ENCODE data around the gene SLC39A9. TPM values are rescaled to one million over a fixed set of nuclear protein-coding genes. Genes with fewer than 3 reads are reported as not detected.

SLC39A9 gene, protein sequence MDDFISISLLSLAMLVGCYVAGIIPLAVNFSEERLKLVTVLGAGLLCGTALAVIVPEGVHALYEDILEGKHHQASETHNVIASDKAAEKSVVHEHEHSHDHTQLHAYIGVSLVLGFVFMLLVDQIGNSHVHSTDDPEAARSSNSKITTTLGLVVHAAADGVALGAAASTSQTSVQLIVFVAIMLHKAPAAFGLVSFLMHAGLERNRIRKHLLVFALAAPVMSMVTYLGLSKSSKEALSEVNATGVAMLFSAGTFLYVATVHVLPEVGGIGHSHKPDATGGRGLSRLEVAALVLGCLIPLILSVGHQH
- total RNA-seq (2014; rRNA removed) (74.9 and 80.8 TPM in 2 replicates), Bru-seq, nascent RNA (percentile 95 among the genes with signal in this experiment), BruChase-seq, experiment 1, labeled RNA remaining after a 6-hour chase (percentile 96 among the genes with signal in this experiment), BruChase-seq, experiment 2, labeled RNA remaining after a 2-hour chase (percentile 95 among the genes with signal in this experiment)
- long read RNA-seq, full-length matches to known transcripts: 98 of 168 reads
- long read RNA-seq, partial matches to known transcripts: 14 of 168 reads
- long read RNA-seq, other reads (novel, unspliced or antisense): 56 of 168 reads

DNA sequence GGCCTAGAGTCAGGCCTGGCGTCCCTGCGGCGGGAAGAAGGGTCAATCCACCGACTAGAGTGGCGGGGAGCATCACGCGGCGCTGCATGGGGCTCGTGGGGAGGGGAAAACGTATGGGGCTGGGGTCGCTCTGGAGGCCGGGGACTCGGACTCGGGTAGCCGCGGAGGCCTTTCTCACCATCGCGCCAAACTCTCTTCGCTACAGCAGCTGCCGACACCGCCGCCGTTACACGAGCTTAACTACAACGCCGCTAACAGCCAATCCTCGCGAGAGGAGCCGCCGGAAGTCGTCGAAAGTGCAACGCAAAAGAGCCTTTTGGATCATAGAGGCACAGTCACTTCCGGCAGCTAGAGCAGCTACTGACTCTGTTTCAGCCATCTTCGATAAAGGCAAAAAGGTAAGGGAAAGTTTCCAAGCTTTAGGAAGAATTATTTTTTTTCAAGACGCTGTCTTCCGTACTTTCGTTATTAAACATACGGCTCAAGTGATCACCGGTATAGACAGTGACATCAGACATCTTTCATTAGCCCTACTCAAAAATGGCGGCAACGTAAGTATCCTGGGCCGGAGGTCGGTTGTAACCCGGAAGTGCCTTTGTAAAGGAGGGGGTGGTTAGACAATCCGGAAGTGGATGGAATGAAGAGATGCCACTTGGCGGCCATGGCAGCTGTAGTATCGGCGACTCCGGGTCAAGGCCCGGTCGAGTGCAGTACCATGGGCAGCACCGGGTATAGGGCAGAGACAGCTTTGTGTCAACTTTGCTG lies at the start of gene SLC39A9, which contains the start of gene ERH:
SLC39A9 (plus strand) TSS at position 640 of the 765 bp plus-strand sequence. CDS start 678 bp downstream, outside the sequence.
ERH (minus strand) TSS at position 247 of the 765 bp plus-strand sequence; CDS start at position 181, 66 bp downstream.
- Histone ChIP-seq H3K9me3 (ENCODE audit: low read length) (no peaks in the 10 kb centered on the region), H3K9me2 (replicated peaks; ENCODE audit: low read length) (no peaks in the 10 kb centered on the region), H4K20me1 (ENCODE audit: low read length) (peaks cover 59% of the 10 kb centered on the region), H3K27me3 (ENCODE audit: low read length) (no peaks in the 10 kb centered on the region), H3K36me3 (ENCODE audit: low read depth, low read length) (peaks cover 30% of the 10 kb centered on the region), H3F3A (ENCODE audit: low read length, unreplicated experiment) (no peaks in the 10 kb centered on the region), H3K4me1 (ENCODE audit: insufficient read depth, low read length) (peaks cover 34% of the 10 kb centered on the region), H3K4me3 (ENCODE audit: low read length) (peak within 1 kb of the TSS; percentile 91), H3K9ac (ENCODE audit: low read length) (peak within 1 kb of the TSS; percentile 98), H3K4me2 (ENCODE audit: low read length) (peak within 1 kb of the TSS; percentile 91), H2AFZ (ENCODE audit: low read length) (peak within 1 kb of the TSS; percentile 90), H3K79me2 (ENCODE audit: low read length) (peaks cover 98% of the 10 kb centered on the region), H3K27ac (ENCODE audit: low read length) (peak within 1 kb of the TSS; percentile 84)
- intact Hi-C loops (cut with micrococcal nuclease): loop anchor here (1.0 to 5.0 kb wide), 7 partner anchors 27 to 419 kb away; partner anchors contain the start of genes ACTN1, CCDC177, DCAF5 and EXD2
- peak; percentile 86 for ATAC-seq
- ChIA-PET POLR2A (ENCODE audit: unreplicated experiment) (interaction anchor here (0.6 to 1.1 kb wide), 8 partner anchors 11 to 418 kb away, joined by 3 to 10 read pairs (median 4); no protein-coding TSS in a partner anchor), CTCF (interaction anchor here (0.6 to 1.0 kb wide), 3 partner anchors 62 to 141 kb away, joined by 3 to 6 read pairs (median 3); no protein-coding TSS in a partner anchor)
- peak; percentile 98 for DNase-seq
- BruUV-seq (replicated peaks): no TSS peak
- TF ChIP-seq, protein P1, sequence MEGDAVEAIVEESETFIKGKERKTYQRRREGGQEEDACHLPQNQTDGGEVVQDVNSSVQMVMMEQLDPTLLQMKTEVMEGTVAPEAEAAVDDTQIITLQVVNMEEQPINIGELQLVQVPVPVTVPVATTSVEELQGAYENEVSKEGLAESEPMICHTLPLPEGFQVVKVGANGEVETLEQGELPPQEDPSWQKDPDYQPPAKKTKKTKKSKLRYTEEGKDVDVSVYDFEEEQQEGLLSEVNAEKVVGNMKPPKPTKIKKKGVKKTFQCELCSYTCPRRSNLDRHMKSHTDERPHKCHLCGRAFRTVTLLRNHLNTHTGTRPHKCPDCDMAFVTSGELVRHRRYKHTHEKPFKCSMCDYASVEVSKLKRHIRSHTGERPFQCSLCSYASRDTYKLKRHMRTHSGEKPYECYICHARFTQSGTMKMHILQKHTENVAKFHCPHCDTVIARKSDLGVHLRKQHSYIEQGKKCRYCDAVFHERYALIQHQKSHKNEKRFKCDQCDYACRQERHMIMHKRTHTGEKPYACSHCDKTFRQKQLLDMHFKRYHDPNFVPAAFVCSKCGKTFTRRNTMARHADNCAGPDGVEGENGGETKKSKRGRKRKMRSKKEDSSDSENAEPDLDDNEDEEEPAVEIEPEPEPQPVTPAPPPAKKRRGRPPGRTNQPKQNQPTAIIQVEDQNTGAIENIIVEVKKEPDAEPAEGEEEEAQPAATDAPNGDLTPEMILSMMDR (conservative IDR thresholded peaks at IDR 0.05; ENCODE audit: low read depth, low read length): no peak
- TF ChIP-seq EZH2 (IDR thresholded peaks at IDR 0.05; ENCODE audit: low read length, unreplicated experiment): no peak
- no peak for TF ChIP-seq EZH2phosphoT487 (IDR thresholded peaks at IDR 0.05; ENCODE audit: borderline replicate concordance, low read length)

DNA sequence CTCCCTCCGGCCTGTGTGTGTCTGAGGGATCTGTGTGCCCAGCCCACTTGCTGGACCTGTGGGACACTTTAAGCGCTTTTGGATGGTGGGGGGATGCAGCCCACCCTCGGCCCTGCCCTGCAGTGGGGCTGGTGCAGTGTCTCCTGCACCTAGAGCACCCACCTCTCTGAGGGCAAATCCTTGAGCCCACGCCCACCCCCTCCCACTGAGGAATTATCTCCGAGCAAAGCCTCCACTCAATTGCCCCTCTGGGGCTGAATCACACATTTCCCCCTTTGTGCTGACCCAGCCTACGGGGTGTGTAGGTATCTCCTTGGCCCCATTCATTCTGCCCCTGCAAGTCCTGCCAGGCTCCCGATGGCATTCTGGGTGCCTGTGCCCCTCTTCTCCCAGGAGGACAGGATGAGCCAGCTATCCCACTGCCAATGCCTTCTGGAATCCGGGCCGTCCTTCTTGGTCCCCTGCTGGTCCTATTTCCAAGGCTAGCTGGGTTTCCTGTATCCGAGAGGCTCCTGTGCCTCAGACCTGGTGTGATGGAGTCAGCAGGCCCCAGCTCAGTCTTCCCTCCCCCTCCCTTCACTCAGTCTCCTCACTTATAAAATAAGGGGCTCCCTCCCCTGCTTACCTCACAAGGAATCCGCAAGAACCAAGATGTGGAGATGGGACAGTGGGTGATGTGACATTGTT lies 49.3 kb upstream of the SLC39A9 start:
- Histone ChIP-seq H3K4me2 (ENCODE audit: low read length) (no peak overlapping the region), H3K79me2 (ENCODE audit: low read length) (no peaks in the 10 kb centered on the region), H3K36me3 (ENCODE audit: low read depth, low read length) (no peaks in the 10 kb centered on the region), H3K9me2 (replicated peaks; ENCODE audit: low read length) (no peaks in the 10 kb centered on the region), H3K9ac (ENCODE audit: low read length) (no peak overlapping the region), H3F3A (ENCODE audit: low read length, unreplicated experiment) (no peaks in the 10 kb centered on the region), H2AFZ (ENCODE audit: low read length) (no peak overlapping the region), H3K4me3 (ENCODE audit: low read length) (no peak overlapping the region), H4K20me1 (ENCODE audit: low read length) (no peaks in the 10 kb centered on the region), H3K27ac (ENCODE audit: low read length) (no peak overlapping the region), H3K27me3 (ENCODE audit: low read length) (no peaks in the 10 kb centered on the region; the same call in 1 of the 2 replicates), H3K4me1 (ENCODE audit: insufficient read depth, low read length) (no peaks in the 10 kb centered on the region), H3K9me3 (ENCODE audit: low read length) (no peaks in the 10 kb centered on the region)
- TF ChIP-seq, protein P1 (conservative IDR thresholded peaks at IDR 0.05; ENCODE audit: low read depth, low read length): no peak
- no peak for TF ChIP-seq EZH2phosphoT487 (IDR thresholded peaks at IDR 0.05; ENCODE audit: borderline replicate concordance, low read length)
- DNase-seq: no peak
- ChIA-PET POLR2A (ENCODE audit: unreplicated experiment) (no interaction called here), CTCF (no interaction called here)
- ATAC-seq: no peak
- intact Hi-C loops (cut with micrococcal nuclease): loop anchor here (5.0 kb wide), 1 partner anchor 217 kb away; no protein-coding TSS in a partner anchor
- BruUV-seq (replicated peaks): no TSS peak
